Adrenal gland (tissue), 12 donors: ENCODE measurements around the gene CDH4. TPM values are rescaled to one million over a fixed set of nuclear protein-coding genes. Genes with fewer than 3 reads are reported as not detected.
"Not testable (repeated sequence)": the region's sequence is repeated elsewhere in the genome, so short reads cannot be mapped to it uniquely, and the experiment has no call there.

ENCODE experiments used
- DNase-seq, 7 donors: peaks; one replicate each; pipeline ENCODE4 v3.0.0-alpha.2; 2019 to 2020
- H3K27ac ChIP-seq, 5 donors: fragments of 200-600 bp; sonication (generic) in 4 of 5; 1 replicate in 3 of 5; 2 replicates in 2 of 5; pipeline versions ENCODE4 v1.5.1 to v1.8.0; 2016 to 2020; ENCODE audit warnings: mild to moderate bottlenecking in 1 of 5
- H3K27me3 ChIP-seq: fragments of 200-600 bp; 2 replicates; pipeline ENCODE4 v1.8.0; 2021
- H3K36me3 ChIP-seq, 2 donors: fragments of 200-600 bp; replicated peaks in 1 of 2; 1 replicate in 1 of 2; 2 replicates in 1 of 2; pipeline versions ENCODE4 v1.5.1 to v1.8.0; 2018 to 2022
- H3K4me1 ChIP-seq, 2 donors: fragments of 200-600 bp; replicated peaks in 1 of 2; 1 replicate in 1 of 2; 2 replicates in 1 of 2; pipeline versions ENCODE4 v1.5.1 to v1.8.0; 2018 to 2021
- H3K4me3 ChIP-seq, 4 donors: fragments of 200-600 bp; sonication (generic) in 3 of 4; one replicate each; pipeline ENCODE4 v1.5.1; 2016 to 2018
- H3K9me3 ChIP-seq, 3 donors: fragments of 200-600 bp; sonication (generic) in 1 of 3; replicated peaks in 1 of 3; 1 replicate in 2 of 3; 2 replicates in 1 of 3; pipeline versions ENCODE4 v1.5.1 to v1.8.0; 2016 to 2021
- POLR2A ChIP-seq, 2 donors: fragments of 450-650 bp; IDR thresholded peaks; one replicate each; pipeline ENCODE4 v1.6.1; 2017; ENCODE audit warnings: antibody characterized with exemption in 2 of 2, mild to moderate bottlenecking in 2 of 2, moderate library complexity in 1 of 2
- WGBS, 4 donors: extraction: QIAGEN DNeasy Blood & Tissue Kit in 2 of 4; methylation state at CpG; one replicate each; pipeline versions ENCODE4 v1.1.5 to v1.1.7; 2013 to 2017; 5-methylcytosine and 5-hydroxymethylcytosine counted together
- intact Hi-C, 2 donors: fragments of 100-400 bp; cut with DNase I; formaldehyde crosslinking; loops; one replicate each; pipeline versions ENCODE4 v1.14.1 to v1.15.0; 2022 to 2023
- polyA plus RNA-seq, 3 donors: library from polyadenylated mRNA; stranded (reverse); fragments of 200-250 nt in 2 of 3; fragments of 350-450 nt in 1 of 3; fragmentation: Illumina TruSeq in 1 of 3; extraction: RNeasy Lipid Tissue Mini Kit (QIAGEN cat#74804) in 1 of 3; gene quantifications; one replicate each; pipeline ENCODE4 v1.2.3, GENCODE V29; 2013 to 2014
- total RNA-seq, 9 donors: library from RNA; depleted of rRNA in 4 of 9; stranded (reverse); fragments of >200 nt in 4 of 9; fragments of 120-200 nt in 1 of 9; fragmentation: NEBNext Ultra II Directional in 1 of 9; extraction: Animal tissue kit (Norgen Biotek cat#: 25700) in 1 of 9; gene quantifications; one replicate each; pipeline versions ENCODE4 v1.1.0 to v1.2.4, GENCODE V29; 2013 to 2023
- TF ChIP-seq, protein P1 (sequence below), 6 experiments: fragments of 450-650 bp in 4 of 6; fragments of 200-600 bp in 2 of 6; sonication (generic) in 1 of 6; IDR thresholded peaks; 1 replicate in 5 of 6; 2 replicates in 1 of 6; pipeline versions ENCODE4 v1.5.1 to v1.8.0; 2016 to 2021; ENCODE audit warnings: antibody characterized with exemption in 6 of 6, mild to moderate bottlenecking in 2 of 6, moderate library complexity in 1 of 6
- donor health status: healthy with polysubstance abuse.
- donor health status: Bipolar disorder and iron deficiency.
- donor health status: DM: yes; HTN: yes; CAD: no.
- donor health status: DM: no; HTN: no; CAD: no.
- donor health status: DM: no; HTN: no; CAD: no.
- donor health status: DM: yes; HTN: yes; CAD: no.

Gene CDH4
- total and polyA plus RNA-seq, 12 donors: 0.08 to 0.53 (median 0.20) TPM; not detected in 3

DNA sequence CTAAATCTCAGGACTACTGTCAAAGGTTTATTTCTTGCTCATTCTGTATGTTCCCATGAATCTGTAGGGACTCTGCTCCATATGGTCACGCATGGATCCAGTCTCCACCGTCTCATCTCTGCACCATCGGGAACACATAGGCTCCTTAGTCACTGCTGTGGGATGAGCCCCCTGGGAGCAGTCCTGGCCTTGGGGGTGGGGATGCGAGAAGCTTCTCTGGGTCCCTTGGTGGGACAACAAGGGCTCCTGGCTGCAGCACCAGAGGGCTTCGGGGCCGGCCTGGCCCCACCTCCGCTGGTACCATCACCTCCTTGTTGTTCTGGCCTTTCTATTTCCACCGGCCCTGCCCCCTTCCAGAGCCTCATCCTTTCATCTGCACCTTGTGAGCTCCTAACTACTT is 148.4 kb downstream of the CDH4 start:
- intact Hi-C loops: no loop called here
- H3K4me3 ChIP-seq: no peak overlapping the region
- H3K27me3 ChIP-seq: no peaks in the 10 kb centered on the region
- H3K4me1 ChIP-seq: no peaks in the 10 kb centered on the region
- no peak for DNase-seq
- no peak overlapping the region for H3K27ac ChIP-seq
- WGBS, 4 donors: 72 to 92% (median 86%) methylated on average over 5 to 8 of the region's 8 CpGs
- H3K9me3 ChIP-seq: no peaks in the 10 kb centered on the region
- H3K36me3 ChIP-seq: no peaks in the 10 kb centered on the region
- no peak for TF ChIP-seq POLR2A (IDR thresholded peaks at IDR 0.05)
- TF ChIP-seq, protein P1, sequence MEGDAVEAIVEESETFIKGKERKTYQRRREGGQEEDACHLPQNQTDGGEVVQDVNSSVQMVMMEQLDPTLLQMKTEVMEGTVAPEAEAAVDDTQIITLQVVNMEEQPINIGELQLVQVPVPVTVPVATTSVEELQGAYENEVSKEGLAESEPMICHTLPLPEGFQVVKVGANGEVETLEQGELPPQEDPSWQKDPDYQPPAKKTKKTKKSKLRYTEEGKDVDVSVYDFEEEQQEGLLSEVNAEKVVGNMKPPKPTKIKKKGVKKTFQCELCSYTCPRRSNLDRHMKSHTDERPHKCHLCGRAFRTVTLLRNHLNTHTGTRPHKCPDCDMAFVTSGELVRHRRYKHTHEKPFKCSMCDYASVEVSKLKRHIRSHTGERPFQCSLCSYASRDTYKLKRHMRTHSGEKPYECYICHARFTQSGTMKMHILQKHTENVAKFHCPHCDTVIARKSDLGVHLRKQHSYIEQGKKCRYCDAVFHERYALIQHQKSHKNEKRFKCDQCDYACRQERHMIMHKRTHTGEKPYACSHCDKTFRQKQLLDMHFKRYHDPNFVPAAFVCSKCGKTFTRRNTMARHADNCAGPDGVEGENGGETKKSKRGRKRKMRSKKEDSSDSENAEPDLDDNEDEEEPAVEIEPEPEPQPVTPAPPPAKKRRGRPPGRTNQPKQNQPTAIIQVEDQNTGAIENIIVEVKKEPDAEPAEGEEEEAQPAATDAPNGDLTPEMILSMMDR (IDR thresholded peaks at IDR 0.05): no peak

DNA sequence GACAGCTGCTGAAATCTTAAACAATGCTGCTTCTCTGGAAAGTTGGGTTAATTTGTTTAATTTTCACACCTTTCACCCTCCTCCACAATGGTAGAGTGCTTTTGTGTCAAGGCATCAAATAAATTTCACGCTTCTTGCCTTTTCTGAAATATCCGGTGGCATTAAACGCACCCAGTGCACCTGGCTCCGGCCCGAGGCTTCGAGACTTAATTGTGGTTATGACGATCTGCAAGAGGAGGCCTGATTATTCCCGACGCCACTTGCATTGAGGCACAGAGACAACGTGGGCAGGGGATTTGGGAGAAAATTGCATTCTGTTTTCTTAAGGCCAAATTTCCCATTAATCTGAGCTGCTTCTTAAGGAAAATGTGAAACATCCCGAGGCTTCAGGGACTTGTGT is 152.2 kb downstream of the CDH4 start:
- H3K9me3 ChIP-seq: no peaks in the 10 kb centered on the region
- H3K27me3 ChIP-seq: no peaks in the 10 kb centered on the region
- no peak overlapping the region for H3K27ac ChIP-seq
- no peaks in the 10 kb centered on the region for H3K36me3 ChIP-seq
- H3K4me3 ChIP-seq: no peak overlapping the region
- no peak for TF ChIP-seq POLR2A (IDR thresholded peaks at IDR 0.05)
- TF ChIP-seq, protein P1 (IDR thresholded peaks at IDR 0.05): no peak
- no peak for DNase-seq
- WGBS, 4 donors: 74 to 81% (median 81%) methylated on average over 11 of the region's 11 CpGs
- no peaks in the 10 kb centered on the region for H3K4me1 ChIP-seq
- intact Hi-C loops: no loop called here

DNA sequence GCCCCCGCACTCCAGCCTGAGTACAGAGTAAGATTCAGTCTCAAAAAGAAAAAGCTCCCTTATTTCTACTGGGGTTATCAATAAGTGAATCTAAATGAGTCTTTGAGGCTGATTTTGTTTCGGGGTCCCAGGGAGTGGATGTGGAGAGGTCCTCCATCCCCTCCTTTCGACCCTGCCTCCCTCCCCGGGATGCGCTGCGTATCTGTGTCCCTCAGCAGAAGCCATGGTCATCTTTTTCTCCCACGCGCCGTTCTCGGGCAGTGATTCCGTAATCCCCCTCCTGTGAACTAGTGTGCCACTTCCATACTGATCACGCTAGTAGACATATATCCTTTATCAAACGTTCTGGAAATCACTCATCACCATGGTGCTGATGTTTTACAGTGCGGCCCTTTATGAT is 152.9 kb downstream of the CDH4 start:
- H3K4me1 ChIP-seq: no peaks in the 10 kb centered on the region
- no peaks in the 10 kb centered on the region for H3K9me3 ChIP-seq
- no peak for DNase-seq
- no peaks in the 10 kb centered on the region for H3K27me3 ChIP-seq
- intact Hi-C loops: no loop called here
- no peak overlapping the region for H3K4me3 ChIP-seq
- TF ChIP-seq POLR2A (IDR thresholded peaks at IDR 0.05): no peak
- TF ChIP-seq, protein P1 (IDR thresholded peaks at IDR 0.05): no peak
- WGBS, 4 donors: 84 to 91% (median 88%) methylated on average over 14 of the region's 14 CpGs
- H3K27ac ChIP-seq: no peak overlapping the region
- no peaks in the 10 kb centered on the region for H3K36me3 ChIP-seq

DNA sequence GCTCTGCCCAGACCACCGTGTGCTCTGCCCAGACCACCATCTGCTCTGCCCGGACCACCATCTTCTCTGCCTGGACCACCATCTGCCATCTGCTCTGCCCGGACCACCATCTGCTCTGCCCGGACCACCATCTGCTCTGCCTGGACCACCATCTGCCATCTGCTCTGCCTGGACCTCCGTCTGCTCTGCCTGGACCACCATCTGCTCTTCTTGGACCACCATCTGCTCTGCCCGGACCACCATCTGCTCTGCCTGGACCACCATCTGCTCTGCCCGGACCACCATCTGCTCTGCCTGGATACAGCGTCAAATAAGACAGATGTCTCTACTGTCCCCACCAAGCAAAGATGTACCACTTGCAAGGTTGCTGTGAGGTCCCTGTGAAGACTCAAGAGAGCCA is 154.7 kb downstream of the CDH4 start:
- DNase-seq, H3K36me3 ChIP-seq, H3K4me1 ChIP-seq, H3K27ac ChIP-seq, H3K9me3 ChIP-seq, intact Hi-C loops, H3K4me3 ChIP-seq, H3K27me3 ChIP-seq: not testable (repeated sequence)
- 87 to 93% (median 91%) methylated on average over 8 of the region's 8 CpGs for WGBS, 4 donors

DNA sequence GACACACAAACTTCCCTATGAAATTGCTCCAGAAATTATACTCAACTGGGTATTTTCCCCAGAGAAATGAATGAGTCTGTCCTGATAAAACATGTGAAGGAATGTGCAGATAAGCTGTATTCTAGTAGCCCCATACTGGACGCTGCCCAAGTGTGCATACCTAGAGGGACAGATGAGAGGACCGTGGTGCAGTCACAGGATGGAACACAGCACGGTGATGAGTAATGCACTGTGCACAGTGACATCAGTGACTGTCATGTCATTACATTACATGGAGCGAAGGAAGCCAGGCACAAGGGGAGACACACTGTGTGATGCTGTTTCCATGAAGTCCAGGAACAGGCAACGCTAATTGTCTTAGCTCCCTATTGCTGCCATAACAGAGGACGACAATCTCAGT is 155.5 kb downstream of the CDH4 start:
- DNase-seq: no peak
- WGBS, 4 donors: 73 to 80% (median 75%) methylated on average over 6 of the region's 6 CpGs
- intact Hi-C loops: no loop called here
- no peak for TF ChIP-seq POLR2A (IDR thresholded peaks at IDR 0.05)
- TF ChIP-seq, protein P1 (IDR thresholded peaks at IDR 0.05): no peak
- H3K4me1 ChIP-seq: no peaks in the 10 kb centered on the region
- H3K9me3 ChIP-seq: no peaks in the 10 kb centered on the region
- H3K27ac ChIP-seq: no peak overlapping the region
- no peaks in the 10 kb centered on the region for H3K36me3 ChIP-seq
- no peaks in the 10 kb centered on the region for H3K27me3 ChIP-seq
- H3K4me3 ChIP-seq: no peak overlapping the region
